BE2C (cell line): ENCODE results near the gene C14orf132.

ENCODE experiments used
- DNase-seq: peaks from one replicate; pipeline ENCODE4 v3.0.0-alpha.2; 2020
- H3K27me3 ChIP-seq: fragments of 250-450 bp; sonication (Bioruptor Pico); 2 replicates; pipeline ENCODE4 v1.5.1; 2020; ENCODE audit warnings: mild to moderate bottlenecking
- H3K36me3 ChIP-seq: fragments of 250-450 bp; sonication (Bioruptor Pico); 2 replicates; pipeline ENCODE4 v1.5.1; 2020; ENCODE audit warnings: mild to moderate bottlenecking
- H3K4me1 ChIP-seq: fragments of 250-450 bp; sonication (Bioruptor Pico); 2 replicates; pipeline ENCODE4 v1.5.1; 2020
- H3K4me3 ChIP-seq: 2 replicates; pipeline ENCODE4 v1.5.1; 2011; ENCODE audit warnings: low read depth, low read length
- H3K9me3 ChIP-seq: fragments of 250-450 bp; sonication (Bioruptor Pico); 2 replicates; pipeline ENCODE4 v1.5.1; 2020
- CTCF ChIP-seq: IDR thresholded peaks from 2 replicates; pipeline ENCODE4 v1.5.1; 2012; ENCODE audit warnings: mild to moderate bottlenecking, low read depth, low read length

Gene C14orf132

GRCh38 chr14:96089401-96089800 lies 50.2 kb downstream of the C14orf132 start:
- Histone ChIP-seq H3K36me3 (peaks cover 36% of the 10 kb centered on the region), H3K4me3 (no peak overlapping the region), H3K4me1 (peaks cover 79% of the 10 kb centered on the region), H3K9me3 (no peaks in the 10 kb centered on the region), H3K27me3 (no peaks in the 10 kb centered on the region)
- TF ChIP-seq CTCF, result no peak
- no peak for DNase-seq

GRCh38 chr14:96090441-96091148 lies 51.4 kb downstream of the C14orf132 start:
- peak overlapping the region; percentile 25 for H3K4me3 ChIP-seq

GRCh38 chr14:96091149-96091693 lies 52.1 kb downstream of the C14orf132 start:
- Histone ChIP-seq H3K36me3 (peaks cover 36% of the 10 kb centered on the region), H3K4me3 (peak overlapping the region; percentile 25), H3K27me3 (no peaks in the 10 kb centered on the region), H3K4me1 (peaks cover 78% of the 10 kb centered on the region), H3K9me3 (no peaks in the 10 kb centered on the region)
- DNase-seq, result peak; percentile 63
- no peak for TF ChIP-seq CTCF

More at GRCh38 chr14:96090441-96091148, 51.4 kb downstream of the C14orf132 start:
- peak; percentile 99 for DNase-seq
- H3K4me1 ChIP-seq, result peaks cover 79% of the 10 kb centered on the region
- H3K27me3 ChIP-seq, result no peaks in the 10 kb centered on the region
- H3K9me3 ChIP-seq, result no peaks in the 10 kb centered on the region
- no peak for TF ChIP-seq CTCF
- peaks cover 36% of the 10 kb centered on the region for H3K36me3 ChIP-seq

GRCh38 chr14:96091941-96092411 lies 52.8 kb downstream of the C14orf132 start:
- Histone ChIP-seq H3K27me3 (no peaks in the 10 kb centered on the region), H3K9me3 (no peaks in the 10 kb centered on the region), H3K4me3 (peak overlapping the region; percentile 25), H3K4me1 (peaks cover 85% of the 10 kb centered on the region), H3K36me3 (peaks cover 30% of the 10 kb centered on the region)
- peak; percentile 72 for DNase-seq
- TF ChIP-seq CTCF, result no peak

- Histone ChIP-seq H3K36me3 (peaks cover 23% of the 10 kb centered on the region), H3K4me1 (peaks cover 85% of the 10 kb centered on the region)
- no peak for DNase-seq
Observed at GRCh38 chr14:96092936-96093335, 53.8 kb downstream of the C14orf132 start.

More at GRCh38 chr14:96092936-96093335, 53.8 kb downstream of the C14orf132 start:
- Histone ChIP-seq H3K27me3 (no peaks in the 10 kb centered on the region), H3K9me3 (no peaks in the 10 kb centered on the region), H3K4me3 (no peak overlapping the region)
- TF ChIP-seq CTCF, result no peak
